Liver (tissue), 9 donors: ENCODE measurements around the gene IFIT1. TPM values are rescaled to one million over a fixed set of nuclear protein-coding genes. Genes with fewer than 3 reads are reported as not detected.

Experiments
- DNase-seq: peaks from one replicate; pipeline ENCODE4 v3.0.0-alpha.2; 2017; ENCODE audit warnings: low spot score
- H3K27ac ChIP-seq, 2 donors: one replicate each; pipeline ENCODE4 v1.7.0; 2013; ENCODE audit warnings: inconsistent platforms in 2 of 2, low read length in 2 of 2, control low read depth in 1 of 2, low read depth in 1 of 2, mild to moderate bottlenecking in 1 of 2
- H3K27me3 ChIP-seq, 4 donors: one replicate each; pipeline versions ENCODE4 v1.6.1 to v1.7.0; 2013; ENCODE audit warnings: low read length in 3 of 4, inconsistent platforms in 1 of 4, mild to moderate bottlenecking in 1 of 4, moderate library complexity in 1 of 4; ENCODE audit not compliant: control insufficient read depth in 4 of 4, insufficient read depth in 4 of 4
- H3K36me3 ChIP-seq, 4 donors: one replicate each; pipeline versions ENCODE4 v1.6.1 to v1.7.0; 2013; ENCODE audit warnings: low read length in 3 of 4, mild to moderate bottlenecking in 3 of 4, low read depth in 1 of 4, moderate library complexity in 1 of 4; ENCODE audit not compliant: control insufficient read depth in 4 of 4, insufficient read depth in 3 of 4
- H3K4me1 ChIP-seq, 4 donors: one replicate each; pipeline versions ENCODE4 v1.6.1 to v1.7.0; 2013; ENCODE audit warnings: low read length in 3 of 4, mild to moderate bottlenecking in 3 of 4, moderate library complexity in 1 of 4; ENCODE audit not compliant: control insufficient read depth in 4 of 4, insufficient read depth in 4 of 4
- H3K4me3 ChIP-seq, 3 donors: one replicate each; pipeline versions ENCODE4 v1.6.1 to v1.7.0; 2013; ENCODE audit warnings: low read length in 3 of 3, control low read depth in 1 of 3, low read depth in 1 of 3, mild to moderate bottlenecking in 1 of 3
- H3K9ac ChIP-seq, 2 donors: one replicate each; pipeline ENCODE4 v1.7.0; 2013; ENCODE audit warnings: low read length in 2 of 2, mild to moderate bottlenecking in 2 of 2, moderate library complexity in 2 of 2, control low read depth in 1 of 2, low read depth in 1 of 2
- H3K9me3 ChIP-seq, 4 donors: one replicate each; pipeline versions ENCODE4 v1.6.1 to v1.7.0; 2013; ENCODE audit warnings: low read length in 3 of 4; ENCODE audit not compliant: control insufficient read depth in 4 of 4
- EGR1 ChIP-seq, 2 donors: IDR thresholded peaks; 2 replicates each; pipeline ENCODE4 v1.6.1; 2016 to 2018; ENCODE audit warnings: antibody characterized with exemption in 2 of 2, low read depth in 2 of 2
- FOXA1 ChIP-seq: IDR thresholded peaks from 2 replicates; pipeline ENCODE4 v1.6.1; 2016; ENCODE audit warnings: antibody characterized with exemption
- FOXA2 ChIP-seq: IDR thresholded peaks from 2 replicates; pipeline ENCODE4 v1.6.1; 2016; ENCODE audit warnings: antibody characterized with exemption
- GABPA ChIP-seq, 2 donors: IDR thresholded peaks in 1 of 2; conservative IDR thresholded peaks in 1 of 2; 2 replicates each; pipeline ENCODE4 v1.6.1; 2016; ENCODE audit warnings: antibody characterized with exemption in 2 of 2, mild to moderate bottlenecking in 1 of 2, moderate library complexity in 1 of 2
- HNF4A ChIP-seq, 2 donors: conservative IDR thresholded peaks; 2 replicates each; pipeline ENCODE4 v1.6.1; 2016; ENCODE audit warnings: antibody characterized with exemption in 2 of 2, mild to moderate bottlenecking in 2 of 2
- JUND ChIP-seq, 2 donors: IDR thresholded peaks; 2 replicates each; pipeline ENCODE4 v1.6.1; 2016; ENCODE audit warnings: antibody characterized with exemption in 2 of 2
- NR2F2 ChIP-seq: IDR thresholded peaks from 2 replicates; pipeline ENCODE4 v1.6.1; 2016; ENCODE audit warnings: antibody characterized with exemption
- RAD21 ChIP-seq, 2 donors: IDR thresholded peaks; 2 replicates each; pipeline ENCODE4 v1.6.1; 2016; ENCODE audit warnings: antibody characterized with exemption in 2 of 2, mild to moderate bottlenecking in 2 of 2
- RXRA ChIP-seq, 2 donors: IDR thresholded peaks; 2 replicates each; pipeline ENCODE4 v1.6.1; 2017 to 2018; ENCODE audit warnings: antibody characterized with exemption in 2 of 2, mild to moderate bottlenecking in 1 of 2
- SP1 ChIP-seq: IDR thresholded peaks from 2 replicates; pipeline ENCODE4 v1.6.1; 2018; ENCODE audit warnings: antibody characterized with exemption, mild to moderate bottlenecking
- TAF1 ChIP-seq: conservative IDR thresholded peaks from 2 replicates; pipeline ENCODE4 v1.6.1; 2016; ENCODE audit warnings: antibody characterized with exemption, mild to moderate bottlenecking
- YY1 ChIP-seq: IDR thresholded peaks from 2 replicates; pipeline ENCODE4 v1.6.1; 2016; ENCODE audit warnings: antibody characterized with exemption, mild to moderate bottlenecking
- WGBS: extraction: QIAGEN DNeasy Blood & Tissue Kit; methylation state at CpG from one replicate; pipeline ENCODE4 v1.1.7; 2013; 5-methylcytosine and 5-hydroxymethylcytosine counted together
- polyA plus RNA-seq, 2 donors: library from polyadenylated mRNA; stranded (reverse) in 1 of 2; unstranded in 1 of 2; fragments of 200-250 nt in 1 of 2; fragments of >200 nt in 1 of 2; fragmentation: Nextera tagmentation in 1 of 2; extraction: Ambion mirVana in 1 of 2; gene quantifications; one replicate each; pipeline versions ENCODE4 v1.2.1 to v1.2.3, GENCODE V29; 2013 to 2015
- total RNA-seq, 2 donors: library from RNA; depleted of rRNA; stranded (reverse); fragments of >200 nt; gene quantifications; one replicate each; pipeline ENCODE4 v1.2.3, GENCODE V29; 2014
- TF ChIP-seq, protein P1 (sequence below): IDR thresholded peaks from 2 replicates; pipeline ENCODE4 v1.6.1; 2016; ENCODE audit warnings: antibody characterized with exemption, mild to moderate bottlenecking
- TF ChIP-seq, protein P2 (sequence below): IDR thresholded peaks from 2 replicates; pipeline ENCODE4 v1.6.1; 2016; ENCODE audit warnings: antibody characterized with exemption
- TF ChIP-seq, protein P3 (sequence below): IDR thresholded peaks from 2 replicates; pipeline ENCODE4 v1.6.1; 2016; ENCODE audit warnings: antibody characterized with exemption
- TF ChIP-seq, protein P4 (sequence below): IDR thresholded peaks from 2 replicates; pipeline ENCODE4 v1.6.1; 2016; ENCODE audit warnings: antibody characterized with exemption
- donor health status: healthy.
- donor health status: healthy.
- donor health status: healthy.
- donor health status: healthy.
- donor health status: healthy.

Gene IFIT1
- total and polyA plus RNA-seq, 4 donors, result 8.1 to 17.5 (median 11.6) TPM

DNA sequence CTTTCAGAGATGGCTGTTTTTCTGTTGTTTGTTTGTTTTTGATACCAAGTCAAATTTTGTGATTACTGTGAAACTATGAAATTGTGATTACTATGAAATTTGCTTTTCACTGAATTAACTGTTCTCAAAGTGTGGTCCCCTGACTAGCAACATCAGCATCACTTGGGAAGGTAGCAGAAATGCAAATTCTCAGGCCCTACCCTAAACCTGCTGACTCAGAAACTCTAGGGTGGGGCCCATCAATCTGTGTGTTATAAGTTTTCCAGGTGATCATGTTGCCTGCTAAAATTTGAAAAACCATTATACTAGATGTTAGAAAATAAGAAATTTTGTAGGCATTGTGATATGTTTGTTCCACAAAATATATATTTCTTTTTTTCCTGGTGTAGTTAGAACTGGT is 13.3 kb upstream of the IFIT1 start:
- Histone ChIP-seq H3K36me3 (no peaks in the 10 kb centered on the region), H3K4me3 (no peak overlapping the region), H3K9ac (no peak overlapping the region), H3K9me3 (no peaks in the 10 kb centered on the region), H3K4me1 (peaks cover 2 to 15% (median 11%) of the 10 kb centered on the region in 4 donors), H3K27me3 (no peaks in the 10 kb centered on the region), H3K27ac (no peak overlapping the region)
- TF ChIP-seq FOXA2 (no peak), TAF1 (no peak)
- DNase-seq, result no peak

DNA sequence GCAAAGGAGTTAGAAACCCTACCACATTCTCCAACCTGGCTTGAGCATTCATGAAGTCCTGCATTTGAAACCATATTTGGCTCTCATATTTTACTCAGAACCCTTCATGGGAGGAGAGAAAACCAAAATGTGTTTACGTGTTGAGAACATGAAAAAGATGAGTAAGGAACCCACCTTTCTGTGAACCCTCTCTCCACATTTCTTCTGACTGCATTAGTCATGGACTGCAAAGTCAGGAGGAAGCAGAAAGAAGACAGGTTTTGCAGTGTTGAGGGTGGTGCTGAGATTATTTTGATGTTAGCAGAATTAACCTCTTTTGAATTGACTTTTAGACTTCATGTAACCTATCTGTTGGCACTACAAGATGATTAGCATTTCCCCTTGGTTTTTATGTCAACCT is 9.7 kb upstream of the IFIT1 start:
- Histone ChIP-seq H3K27me3 (no peaks in the 10 kb centered on the region), H3K4me1 (no peaks in the 10 kb centered on the region), H3K9ac (no peak overlapping the region), H3K36me3 (no peaks in the 10 kb centered on the region), H3K9me3 (no peaks in the 10 kb centered on the region), H3K4me3 (no peak overlapping the region), H3K27ac (no peak overlapping the region)
- WGBS, result 93% methylated on average over 1 of the region's 1 CpG
- no peak for DNase-seq
- TF ChIP-seq, protein P1, sequence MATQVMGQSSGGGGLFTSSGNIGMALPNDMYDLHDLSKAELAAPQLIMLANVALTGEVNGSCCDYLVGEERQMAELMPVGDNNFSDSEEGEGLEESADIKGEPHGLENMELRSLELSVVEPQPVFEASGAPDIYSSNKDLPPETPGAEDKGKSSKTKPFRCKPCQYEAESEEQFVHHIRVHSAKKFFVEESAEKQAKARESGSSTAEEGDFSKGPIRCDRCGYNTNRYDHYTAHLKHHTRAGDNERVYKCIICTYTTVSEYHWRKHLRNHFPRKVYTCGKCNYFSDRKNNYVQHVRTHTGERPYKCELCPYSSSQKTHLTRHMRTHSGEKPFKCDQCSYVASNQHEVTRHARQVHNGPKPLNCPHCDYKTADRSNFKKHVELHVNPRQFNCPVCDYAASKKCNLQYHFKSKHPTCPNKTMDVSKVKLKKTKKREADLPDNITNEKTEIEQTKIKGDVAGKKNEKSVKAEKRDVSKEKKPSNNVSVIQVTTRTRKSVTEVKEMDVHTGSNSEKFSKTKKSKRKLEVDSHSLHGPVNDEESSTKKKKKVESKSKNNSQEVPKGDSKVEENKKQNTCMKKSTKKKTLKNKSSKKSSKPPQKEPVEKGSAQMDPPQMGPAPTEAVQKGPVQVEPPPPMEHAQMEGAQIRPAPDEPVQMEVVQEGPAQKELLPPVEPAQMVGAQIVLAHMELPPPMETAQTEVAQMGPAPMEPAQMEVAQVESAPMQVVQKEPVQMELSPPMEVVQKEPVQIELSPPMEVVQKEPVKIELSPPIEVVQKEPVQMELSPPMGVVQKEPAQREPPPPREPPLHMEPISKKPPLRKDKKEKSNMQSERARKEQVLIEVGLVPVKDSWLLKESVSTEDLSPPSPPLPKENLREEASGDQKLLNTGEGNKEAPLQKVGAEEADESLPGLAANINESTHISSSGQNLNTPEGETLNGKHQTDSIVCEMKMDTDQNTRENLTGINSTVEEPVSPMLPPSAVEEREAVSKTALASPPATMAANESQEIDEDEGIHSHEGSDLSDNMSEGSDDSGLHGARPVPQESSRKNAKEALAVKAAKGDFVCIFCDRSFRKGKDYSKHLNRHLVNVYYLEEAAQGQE, result no peak
- TF ChIP-seq JUND (IDR thresholded peaks at IDR 0.05) (no peak), FOXA1 (no peak), YY1 (no peak), FOXA2 (no peak), RAD21 (IDR thresholded peaks at IDR 0.05) (no peak)

DNA sequence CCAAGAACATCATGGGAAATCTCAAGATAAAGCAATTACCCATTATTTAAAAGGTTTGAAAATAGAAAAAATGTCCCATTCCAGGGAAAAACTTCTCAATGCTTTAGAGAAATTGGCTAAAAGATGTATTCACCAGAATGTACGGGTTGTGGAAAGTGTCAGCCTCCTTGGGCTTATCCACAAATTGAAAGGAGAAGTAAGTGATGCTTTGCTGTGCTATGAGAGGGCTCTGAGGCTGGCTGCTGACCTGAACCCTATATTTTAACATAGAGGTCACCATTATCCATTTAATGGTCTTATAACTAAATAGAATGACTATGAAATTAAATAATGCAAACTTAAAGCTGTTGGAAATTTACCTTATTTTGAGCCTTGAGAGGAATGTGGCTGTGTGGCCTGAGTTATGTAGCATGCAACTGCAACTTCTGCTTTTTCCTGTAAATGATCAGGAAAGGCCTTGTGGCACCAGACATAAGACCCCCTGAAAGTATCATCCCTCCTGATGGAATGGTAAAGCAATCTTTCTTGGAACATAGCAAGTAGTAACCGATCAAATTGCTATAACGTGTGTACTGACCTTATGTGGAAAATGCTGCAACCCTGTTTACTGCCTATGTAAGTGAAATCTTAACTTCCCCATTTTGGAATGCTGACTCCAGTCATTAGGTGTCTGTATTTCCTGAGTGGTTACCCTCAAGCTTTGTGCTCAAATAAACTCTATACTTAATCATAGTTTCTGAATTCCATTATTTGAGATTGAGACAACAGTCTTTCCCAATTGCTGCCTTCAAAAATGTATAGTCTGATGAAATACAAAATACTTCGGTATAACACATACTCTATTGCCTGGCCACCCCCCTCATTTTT is 7.7 kb upstream of the IFIT1 start:
- Histone ChIP-seq H3K4me3 (no peak overlapping the region), H3K27me3 (no peaks in the 10 kb centered on the region), H3K36me3 (no peaks in the 10 kb centered on the region), H3K4me1 (no peaks in the 10 kb centered on the region), H3K27ac (no peak overlapping the region), H3K9me3 (no peaks in the 10 kb centered on the region), H3K9ac (no peak overlapping the region)
- no peak for DNase-seq
- 78% methylated on average over 4 of the region's 4 CpGs for whole genome bisulfite sequencing
- TF ChIP-seq, protein P2, sequence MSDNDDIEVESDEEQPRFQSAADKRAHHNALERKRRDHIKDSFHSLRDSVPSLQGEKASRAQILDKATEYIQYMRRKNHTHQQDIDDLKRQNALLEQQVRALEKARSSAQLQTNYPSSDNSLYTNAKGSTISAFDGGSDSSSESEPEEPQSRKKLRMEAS, result no peak
- TF ChIP-seq NR2F2, result no peak
- TF ChIP-seq RAD21 (IDR thresholded peaks at IDR 0.05), result no peak
- no peak for TF ChIP-seq FOXA2
- no peak for TF ChIP-seq FOXA1
- no peak for TF ChIP-seq YY1
- TF ChIP-seq HNF4A (conservative IDR thresholded peaks at IDR 0.05), result no peak
- TF ChIP-seq TAF1, result no peak
- TF ChIP-seq, protein P3, sequence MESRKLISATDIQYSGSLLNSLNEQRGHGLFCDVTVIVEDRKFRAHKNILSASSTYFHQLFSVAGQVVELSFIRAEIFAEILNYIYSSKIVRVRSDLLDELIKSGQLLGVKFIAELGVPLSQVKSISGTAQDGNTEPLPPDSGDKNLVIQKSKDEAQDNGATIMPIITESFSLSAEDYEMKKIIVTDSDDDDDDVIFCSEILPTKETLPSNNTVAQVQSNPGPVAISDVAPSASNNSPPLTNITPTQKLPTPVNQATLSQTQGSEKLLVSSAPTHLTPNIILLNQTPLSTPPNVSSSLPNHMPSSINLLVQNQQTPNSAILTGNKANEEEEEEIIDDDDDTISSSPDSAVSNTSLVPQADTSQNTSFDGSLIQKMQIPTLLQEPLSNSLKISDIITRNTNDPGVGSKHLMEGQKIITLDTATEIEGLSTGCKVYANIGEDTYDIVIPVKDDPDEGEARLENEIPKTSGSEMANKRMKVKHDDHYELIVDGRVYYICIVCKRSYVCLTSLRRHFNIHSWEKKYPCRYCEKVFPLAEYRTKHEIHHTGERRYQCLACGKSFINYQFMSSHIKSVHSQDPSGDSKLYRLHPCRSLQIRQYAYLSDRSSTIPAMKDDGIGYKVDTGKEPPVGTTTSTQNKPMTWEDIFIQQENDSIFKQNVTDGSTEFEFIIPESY, result no peak
- TF ChIP-seq, protein P1, result no peak
- TF ChIP-seq, protein P4, sequence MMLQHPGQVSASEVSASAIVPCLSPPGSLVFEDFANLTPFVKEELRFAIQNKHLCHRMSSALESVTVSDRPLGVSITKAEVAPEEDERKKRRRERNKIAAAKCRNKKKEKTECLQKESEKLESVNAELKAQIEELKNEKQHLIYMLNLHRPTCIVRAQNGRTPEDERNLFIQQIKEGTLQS, result no peak
- TF ChIP-seq JUND (IDR thresholded peaks at IDR 0.05), result no peak
- TF ChIP-seq EGR1 (IDR thresholded peaks at IDR 0.05; ENCODE audit: low read depth in 2 of 2), result no peak
- TF ChIP-seq GABPA (IDR thresholded peaks at IDR 0.05 in 1 of 2, conservative IDR thresholded peaks at IDR 0.05 in 1 of 2), result no peak
- TF ChIP-seq SP1, result no peak
- no peak for TF ChIP-seq RXRA (IDR thresholded peaks at IDR 0.05)
